HG03097 (cell line): ENCODE measurements around the gene CXorf49B.
"Not testable (repeated sequence)": the region's sequence is repeated elsewhere in the genome, so short reads cannot be mapped to it uniquely, and the experiment has no call there.

Experiments
- ATAC-seq: cut with Tn5 transposase; IDR thresholded peaks from one replicate; pipeline ENCODE4 v1.9.1; 2021; ENCODE audit not compliant: unreplicated experiment, low FRiP score

Gene CXorf49B

GRCh38 chrX:71763049-71763448 lies at the start of gene CXorf49B:
Gene CXorf49B, plus strand, starts transcription at chrX:71763349. Its CDS starts 75 bp downstream, at chrX:71763424.
- ATAC-seq: not testable (repeated sequence)

- ATAC-seq: not testable (repeated sequence)
These were observed 49.1 kb upstream of the CXorf49B start for GRCh38 chrX:71714064-71714463.

- ATAC-seq: not testable (repeated sequence)
These were observed 47.6 kb upstream of the CXorf49B start for GRCh38 chrX:71715551-71715950.

GRCh38 chrX:71716323-71716722 lies 46.8 kb upstream of the CXorf49B start:
- not testable (repeated sequence) for ATAC-seq

- not testable (repeated sequence) for ATAC-seq
These were observed 45.0 kb upstream of the CXorf49B start, which contains the start of gene CXorf49 for GRCh38 chrX:71718185-71718584. Gene CXorf49, minus strand, starts transcription at chrX:71718285. Its CDS starts 134 bp downstream, at chrX:71718151.

- not testable (repeated sequence) for ATAC-seq
These were observed 44.0 kb upstream of the CXorf49B start for GRCh38 chrX:71719195-71719594.

GRCh38 chrX:71720289-71720886 lies 42.8 kb upstream of the CXorf49B start:
- not testable (repeated sequence) for ATAC-seq

- not testable (repeated sequence) for ATAC-seq
These were observed 2.4 kb upstream of the CXorf49B start for GRCh38 chrX:71760688-71761281.

- ATAC-seq: not testable (repeated sequence)
These were observed 1.7 kb downstream of the CXorf49B start for GRCh38 chrX:71764832-71765231.

GRCh38 chrX:71765613-71766012 lies 2.5 kb downstream of the CXorf49B start:
- ATAC-seq: not testable (repeated sequence)

- not testable (repeated sequence) for ATAC-seq
These were observed 4.0 kb downstream of the CXorf49B start for GRCh38 chrX:71767134-71767533.

GRCh38 chrX:71778322-71778721 lies 15.2 kb downstream of the CXorf49B start:
- ATAC-seq: peak; percentile 61

GRCh38 chrX:71782225-71782949 lies 19.2 kb downstream of the CXorf49B start:
- ATAC-seq: not testable (repeated sequence)

GRCh38 chrX:71782950-71783299 lies 19.8 kb downstream of the CXorf49B start:
- ATAC-seq: not testable (repeated sequence)

GRCh38 chrX:71783569-71784347 lies 20.6 kb downstream of the CXorf49B start:
- peak; percentile 53 for ATAC-seq

- ATAC-seq: peak; percentile 45
These were observed 21.3 kb downstream of the CXorf49B start for GRCh38 chrX:71784348-71784983.

GRCh38 chrX:71806450-71806849 lies 43.3 kb downstream of the CXorf49B start:
- not testable (repeated sequence) for ATAC-seq

GRCh38 chrX:71809886-71810285 lies 46.7 kb downstream of the CXorf49B start:
- no peak for ATAC-seq

GRCh38 chrX:71814123-71814912 lies 51.2 kb downstream of the CXorf49B start:
- ATAC-seq: no peak
